Effector memory CD8-positive, alpha-beta T cell (primary cell): ENCODE measurements around the gene PDHX.
A peak's percentile ranks its signal among the peaks of the same experiment; 100 is the strongest.

Experiments used
- ATAC-seq: fragments of 150-1000 bp; cut with Tn5 transposase; replicated peaks from 2 replicates; pipeline ENCODE4 v1.10.0; 2021; ENCODE audit warnings: mild to moderate bottlenecking, moderate library complexity
- DNase-seq, 3 experiments: peaks; one replicate each; pipeline ENCODE4 v3.0.0; 2021
- H3K27ac Mint-ChIP-seq, 2 donors: one replicate each; pipeline ENCODE4 v1.8.0; 2022; ENCODE audit warnings: mild to moderate bottlenecking in 2 of 2, mixed read lengths in 2 of 2, moderate library complexity in 2 of 2
- H3K27me3 Mint-ChIP-seq, 2 donors: one replicate each; pipeline ENCODE4 v1.8.0; 2022; ENCODE audit warnings: mixed read lengths in 2 of 2
- H3K36me3 Mint-ChIP-seq: one replicate; pipeline ENCODE4 v1.8.0; 2022; ENCODE audit warnings: mild to moderate bottlenecking, moderate library complexity, mixed read lengths; ENCODE audit not compliant: insufficient read depth
- H3K4me1 Mint-ChIP-seq, 2 donors: one replicate each; pipeline ENCODE4 v1.8.0; 2022; ENCODE audit warnings: low read depth in 2 of 2, mixed read lengths in 2 of 2
- H3K4me3 Mint-ChIP-seq, 2 donors: one replicate each; pipeline ENCODE4 v1.8.0; 2022; ENCODE audit warnings: mild to moderate bottlenecking in 2 of 2, mixed read lengths in 2 of 2, moderate library complexity in 2 of 2
- H3K9me3 Mint-ChIP-seq, 2 donors: one replicate each; pipeline ENCODE4 v1.8.0; 2022; ENCODE audit warnings: mixed read lengths in 2 of 2

PDHX gene

GRCh38 chr11:34916843-34917770, 689 bp downstream of the PDHX start:
- Mint-ChIP-seq H3K9me3 (no peaks in the 10 kb centered on the region), H3K27me3 (no peaks in the 10 kb centered on the region), H3K36me3 (peaks cover 7% of the 10 kb centered on the region), H3K4me1 (peaks cover 28 to 31% of the 10 kb centered on the region in 2 donors), H3K27ac (peak overlapping the region; percentile 95 to 99), H3K4me3 (peak overlapping the region; percentile 91 to 99)
- ATAC-seq = no peak
- DNase-seq = no peak

- Mint-ChIP-seq H3K27me3 (no peaks in the 10 kb centered on the region), H3K4me1 (peaks cover 15 to 23% of the 10 kb centered on the region in 2 donors), H3K36me3 (peaks cover 7% of the 10 kb centered on the region), H3K27ac (no peak overlapping the region), H3K9me3 (no peaks in the 10 kb centered on the region), H3K4me3 (no peak overlapping the region)
- ATAC-seq = no peak
- DNase-seq = no peak
These were observed 4.7 kb downstream of the PDHX start for GRCh38 chr11:34921156-34921555.

- no peak for ATAC-seq
- H3K9me3 Mint-ChIP-seq = no peaks in the 10 kb centered on the region
- peaks cover 0 to 11% of the 10 kb centered on the region in 2 donors for H3K4me1 Mint-ChIP-seq
- H3K27me3 Mint-ChIP-seq = no peaks in the 10 kb centered on the region
- no peak overlapping the region for H3K27ac Mint-ChIP-seq
- no peaks in the 10 kb centered on the region for H3K36me3 Mint-ChIP-seq
- H3K4me3 Mint-ChIP-seq = no peak overlapping the region
- DNase-seq = no peak
These were observed 8.3 kb downstream of the PDHX start for GRCh38 chr11:34924714-34925113.

GRCh38 chr11:34926101-34926830, 9.8 kb downstream of the PDHX start:
- H3K4me3 Mint-ChIP-seq = no peak overlapping the region
- no peaks in the 10 kb centered on the region for H3K36me3 Mint-ChIP-seq
- H3K27ac Mint-ChIP-seq = no peak overlapping the region
- peaks cover 0 to 15% of the 10 kb centered on the region in 2 donors for H3K4me1 Mint-ChIP-seq
- ATAC-seq (peak; percentile 69), DNase-seq (peak; percentile 29 to 37 (median 33))
- no peaks in the 10 kb centered on the region for H3K9me3 Mint-ChIP-seq
- H3K27me3 Mint-ChIP-seq = no peaks in the 10 kb centered on the region

GRCh38 chr11:34926831-34927132, 10.4 kb downstream of the PDHX start:
- H3K36me3 Mint-ChIP-seq = no peaks in the 10 kb centered on the region
- no peaks in the 10 kb centered on the region for H3K27me3 Mint-ChIP-seq
- no peak overlapping the region for H3K4me3 Mint-ChIP-seq
- no peak for ATAC-seq
- no peak for DNase-seq
- H3K9me3 Mint-ChIP-seq = no peaks in the 10 kb centered on the region
- peaks cover 0 to 15% of the 10 kb centered on the region in 2 donors for H3K4me1 Mint-ChIP-seq
- no peak overlapping the region for H3K27ac Mint-ChIP-seq

- ATAC-seq = no peak
- Mint-ChIP-seq H3K27ac (no peak overlapping the region), H3K27me3 (no peaks in the 10 kb centered on the region), H3K4me1 (peaks cover 0 to 15% of the 10 kb centered on the region in 2 donors), H3K9me3 (no peaks in the 10 kb centered on the region), H3K36me3 (peaks cover 9% of the 10 kb centered on the region), H3K4me3 (no peak overlapping the region)
- no peak for DNase-seq
These were observed 12.0 kb downstream of the PDHX start for GRCh38 chr11:34928268-34928959.

- Mint-ChIP-seq H3K4me1 (peaks cover 0 to 15% of the 10 kb centered on the region in 2 donors), H3K9me3 (no peaks in the 10 kb centered on the region), H3K27ac (no peak overlapping the region), H3K36me3 (peaks cover 10% of the 10 kb centered on the region), H3K27me3 (no peaks in the 10 kb centered on the region), H3K4me3 (no peak overlapping the region)
- DNase-seq (no peak), ATAC-seq (no peak)
These were observed 12.7 kb downstream of the PDHX start for GRCh38 chr11:34928960-34929680.

GRCh38 chr11:34929794-34930763, 13.7 kb downstream of the PDHX start:
- peaks cover 13% of the 10 kb centered on the region for H3K36me3 Mint-ChIP-seq
- no peaks in the 10 kb centered on the region for H3K9me3 Mint-ChIP-seq
- H3K27me3 Mint-ChIP-seq = no peaks in the 10 kb centered on the region
- no peak overlapping the region for H3K4me3 Mint-ChIP-seq
- H3K4me1 Mint-ChIP-seq = peaks cover 0 to 15% of the 10 kb centered on the region in 2 donors
- H3K27ac Mint-ChIP-seq = peak overlapping the region in 1 of 2 donors; percentile 26
- ATAC-seq (no peak), DNase-seq (no peak)

GRCh38 chr11:34936945-34937629, 20.7 kb downstream of the PDHX start:
- DNase-seq = no peak
- H3K27ac Mint-ChIP-seq = peak overlapping the region in 1 of 2 donors; percentile 14
- ATAC-seq = no peak

GRCh38 chr11:34938611-34939010, 22.2 kb downstream of the PDHX start:
- Mint-ChIP-seq H3K4me3 (no peak overlapping the region), H3K36me3 (peaks cover 4% of the 10 kb centered on the region), H3K4me1 (peaks cover 16 to 33% of the 10 kb centered on the region in 2 donors), H3K27ac (no peak overlapping the region), H3K9me3 (no peaks in the 10 kb centered on the region), H3K27me3 (no peaks in the 10 kb centered on the region)
- ATAC-seq = no peak
- DNase-seq = no peak

More at GRCh38 chr11:34936945-34937629, 20.7 kb downstream of the PDHX start:
- Mint-ChIP-seq H3K9me3 (no peaks in the 10 kb centered on the region), H3K27me3 (no peaks in the 10 kb centered on the region), H3K36me3 (peaks cover 12% of the 10 kb centered on the region), H3K4me1 (peaks cover 16 to 27% of the 10 kb centered on the region in 2 donors), H3K4me3 (peak overlapping the region in 1 of 2 donors; percentile 24)

- Mint-ChIP-seq H3K9me3 (no peaks in the 10 kb centered on the region), H3K27me3 (no peaks in the 10 kb centered on the region), H3K4me1 (peaks cover 16 to 33% of the 10 kb centered on the region in 2 donors), H3K36me3 (no peaks in the 10 kb centered on the region), H3K27ac (no peak overlapping the region), H3K4me3 (no peak overlapping the region)
- DNase-seq (no peak), ATAC-seq (no peak)
These were observed 23.7 kb downstream of the PDHX start for GRCh38 chr11:34940026-34940677.
